GM12874 (cell line): ENCODE measurements around the gene STON2.

ENCODE experiments used
- CTCF ChIP-seq: IDR thresholded peaks from 2 replicates; pipeline ENCODE4 v1.5.1; 2011; ENCODE audit warnings: low read depth, mild to moderate bottlenecking, control low read depth, low read length, moderate library complexity; ENCODE audit not compliant: insufficient read depth

Gene STON2

GRCh38 chr14:81416194-81416952 is 16.2 kb upstream of the STON2 start:
- TF ChIP-seq CTCF: no peak

- TF ChIP-seq CTCF: no peak
Measured at GRCh38 chr14:81415781-81416180, 15.7 kb upstream of the STON2 start.

GRCh38 chr14:81414123-81414522 is 14.0 kb upstream of the STON2 start:
- TF ChIP-seq CTCF: no peak

GRCh38 chr14:81412779-81413178 is 12.7 kb upstream of the STON2 start:
- TF ChIP-seq CTCF: no peak

- TF ChIP-seq CTCF: no peak
Measured at GRCh38 chr14:81408595-81408994, 8.5 kb upstream of the STON2 start.

GRCh38 chr14:81406863-81407262 is 6.7 kb upstream of the STON2 start:
- no peak for TF ChIP-seq CTCF

- TF ChIP-seq CTCF: no peak
Measured at GRCh38 chr14:81402123-81402495, 2.0 kb upstream of the STON2 start.
